Germinal center (tissue), 1 donor: ENCODE measurements around the gene FOXD4L5.
"Not testable (repeated sequence)": the region's sequence is repeated elsewhere in the genome, so short reads cannot be mapped to it uniquely, and the experiment has no call there.

Source experiments
- DNase-seq: peaks from one replicate; pipeline ENCODE4 v3.0.0; 2012; ENCODE audit warnings: mixed read lengths, low spot score

Gene FOXD4L5

DNA sequence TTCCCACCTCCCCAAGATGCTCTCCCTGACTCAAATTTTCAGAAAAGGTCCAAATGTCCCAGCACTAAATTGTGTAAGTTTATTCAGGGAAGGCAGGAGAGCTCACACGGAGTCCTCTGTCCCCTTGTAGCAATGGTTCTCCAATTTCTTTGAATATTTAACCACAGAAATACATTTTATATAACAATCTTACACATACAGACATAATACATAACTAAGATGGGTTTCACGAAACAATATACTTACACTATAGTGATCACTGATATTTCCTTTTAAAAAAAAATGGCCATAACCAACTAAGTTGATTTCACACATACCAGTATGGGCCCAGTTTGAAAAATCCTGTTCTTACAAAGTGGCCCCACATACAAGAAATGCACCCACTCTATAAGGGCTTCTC lies at the start of gene FOXD4L5:
TSS of gene FOXD4L5 (minus strand) at position 101 of the 400 bp plus-strand sequence. CDS start 832 bp downstream, outside the sequence.
- DNase-seq = not testable (repeated sequence)

DNA sequence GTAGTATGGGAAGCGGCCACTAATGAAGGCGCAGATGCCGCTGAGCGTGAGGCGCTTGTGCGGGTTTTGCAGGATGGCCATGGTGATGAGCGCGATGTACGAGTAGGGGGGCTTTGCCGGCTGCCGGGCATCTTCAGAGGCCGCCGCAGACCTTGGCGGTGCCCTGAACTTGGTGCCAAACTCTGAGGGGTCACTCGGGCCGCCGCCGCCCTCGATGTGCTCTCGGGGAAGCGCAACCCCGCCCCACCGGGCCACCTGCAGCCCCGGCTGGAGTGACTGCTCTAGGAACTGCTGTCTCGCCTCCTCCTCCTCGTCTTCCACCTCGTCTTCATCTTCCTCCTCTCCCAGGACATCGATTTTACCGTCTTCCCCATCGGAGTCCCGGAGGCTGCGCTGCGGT lies 1.1 kb downstream of the FOXD4L5 start:
- DNase-seq = not testable (repeated sequence)

DNA sequence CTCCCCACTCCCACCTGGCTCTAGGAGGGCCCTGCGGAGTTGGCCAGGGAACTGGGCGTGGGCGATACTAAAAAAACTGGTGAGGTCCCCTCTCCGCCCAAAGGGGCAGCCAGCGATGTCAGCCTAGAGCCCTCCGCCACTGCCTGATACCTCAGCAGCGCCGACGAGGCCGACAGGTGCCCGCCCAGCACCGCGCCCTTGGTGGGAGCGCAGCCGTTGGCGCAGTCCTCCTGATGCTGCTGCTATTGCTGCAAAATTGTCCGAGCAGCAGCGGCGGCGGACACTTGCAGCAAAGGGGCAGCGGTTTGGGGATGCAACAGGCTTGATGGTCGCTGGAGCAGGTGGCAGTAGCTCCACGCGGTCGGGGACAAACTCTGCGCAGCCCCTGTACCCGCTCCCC lies 2.0 kb downstream of the FOXD4L5 start:
- not testable (repeated sequence) for DNase-seq
